Heart left ventricle (tissue), 16 donors: Measurements from ENCODE around the gene POLR3A. TPM values are rescaled to one million over a fixed set of nuclear protein-coding genes. Genes with fewer than 3 reads are reported as not detected.

Experiments
- ATAC-seq, 4 donors: fragments of 200-7000 bp; cut with Tn5 transposase; one replicate each; pipeline ENCODE4 v1.9.1; 2020 to 2022; ENCODE audit warnings: moderate library complexity in 4 of 4, mild to moderate bottlenecking in 3 of 4, moderate number of reproducible peaks in 1 of 4
- DNase-seq, 5 donors: peaks; one replicate each; pipeline ENCODE4 v3.0.0-alpha.2; 2020
- H3K27ac ChIP-seq, 12 donors: fragments of 200-600 bp; sonication (generic) in 4 of 12; one replicate each; pipeline versions ENCODE4 v1.5.0 to v1.8.0; 2016 to 2022; ENCODE audit warnings: mild to moderate bottlenecking in 2 of 12
- H3K27me3 ChIP-seq, 9 donors: fragments of 200-600 bp; sonication (generic) in 2 of 9; one replicate each; pipeline versions ENCODE4 v1.5.1 to v1.8.0; 2016 to 2022; ENCODE audit warnings: mild to moderate bottlenecking in 3 of 9
- H3K36me3 ChIP-seq, 9 donors: fragments of 200-600 bp; sonication (generic) in 2 of 9; one replicate each; pipeline versions ENCODE4 v1.5.0 to v1.8.0; 2018 to 2022; ENCODE audit warnings: mild to moderate bottlenecking in 2 of 9
- H3K4me1 ChIP-seq, 12 donors: fragments of 200-600 bp; sonication (generic) in 4 of 12; one replicate each; pipeline versions ENCODE4 v1.5.0 to v1.8.0; 2016 to 2022; ENCODE audit warnings: mild to moderate bottlenecking in 3 of 12
- H3K4me3 ChIP-seq, 12 donors: fragments of 200-600 bp; sonication (generic) in 4 of 12; one replicate each; pipeline versions ENCODE4 v1.5.0 to v1.8.0; 2017 to 2022; ENCODE audit warnings: mild to moderate bottlenecking in 9 of 12, moderate library complexity in 4 of 12
- H3K9me3 ChIP-seq, 12 donors: fragments of 200-600 bp; sonication (generic) in 4 of 12; one replicate each; pipeline versions ENCODE4 v1.5.0 to v1.8.0; 2016 to 2022; ENCODE audit warnings: mild to moderate bottlenecking in 1 of 12
- CTCF ChIP-seq, 12 donors: fragments of 200-600 bp; sonication (generic) in 4 of 12; IDR thresholded peaks; one replicate each; pipeline versions ENCODE4 v1.5.0 to v1.8.0; 2018 to 2022; ENCODE audit warnings: antibody characterized with exemption in 12 of 12, mild to moderate bottlenecking in 5 of 12
- POLR2A ChIP-seq, 2 donors: fragments of 450-650 bp; IDR thresholded peaks; one replicate each; pipeline ENCODE4 v1.6.1; 2017; ENCODE audit warnings: antibody characterized with exemption in 2 of 2, mild to moderate bottlenecking in 2 of 2, moderate library complexity in 2 of 2
- WGBS, 4 donors: extraction: QIAGEN DNeasy Blood & Tissue Kit in 2 of 4; methylation state at CpG; one replicate each; pipeline versions ENCODE4 v1.1.5 to v1.1.7; 2013 to 2018; 5-methylcytosine and 5-hydroxymethylcytosine counted together
- intact Hi-C, 10 donors: fragments of 100-400 bp; cut with DNase I; formaldehyde crosslinking; loops; one replicate each; pipeline versions ENCODE4 v1.11.1 to v1.14.2; 2022
- polyA plus RNA-seq, 2 donors: library from polyadenylated mRNA; stranded (reverse); fragments of 200-250 nt; gene quantifications; one replicate each; pipeline ENCODE4 v1.2.3, GENCODE V29; 2013
- total RNA-seq, 9 donors: library from RNA; depleted of rRNA in 2 of 9; stranded (reverse); fragments of >200 nt in 2 of 9; fragmentation: NEBNext Ultra II Directional in 3 of 9; extraction: Animal tissue kit (Norgen Biotek cat#: 25700) in 3 of 9; gene quantifications; one replicate each; pipeline versions ENCODE4 v1.1.0 to v1.2.4, GENCODE V29; 2016 to 2023
- donor health status: ischemic (EF 13 %, LVEDD 7.1; RV severe dilation, severe dysfunction).
- donor health status: healthy with polysubstance abuse.
- donor health status: DM: no; HTN: yes; CAD: no.
- donor health status: DM: no; HTN: no; CAD: no.
- donor health status: ischemic (EF 25% LVEDD 6.9; RV normal size, moderate dysfunction).
- donor health status: ischemic (EF 25% LVEDD 5.7; RV mildly dilated, moderate dysfunction).
- donor health status: healthy.
- donor health status: DM: yes; HTN: yes; CAD: no.
- donor health status: ischemic (EF 35%, LVEDD 5.7; RV mildly dilated, moderate dysfunction).
- donor health status: nonischemic (EF 11% LVEDD 7.7; RV severe dilation, severe dysfunction).
- donor health status: DM: yes; HTN: yes; CAD: no.
- donor health status: PGD.
- donor health status: ischemic (EF 29% LVEDD 5.4; RV normal size, mild dysfunction).
- donor health status: nonischemic (EF 23%, LVEDD 6.1; RV moderate dilation, normal function).

POLR3A gene
- total and polyA plus RNA-seq, 11 donors: 3.8 to 12.9 (median 8.9) TPM

- Histone ChIP-seq H3K27ac (peak overlapping the region in 9 of 12 donors; percentile 14 to 89 (median 66)), H3K4me1 (peaks cover 0 to 33% (median 23%) of the 10 kb centered on the region in 12 donors), H3K27me3 (peaks cover 0 to 23% (median 0%) of the 10 kb centered on the region in 9 donors), H3K36me3 (no peaks in the 10 kb centered on the region), H3K9me3 (peaks cover 0 to 3% (median 0%) of the 10 kb centered on the region in 12 donors), H3K4me3 (peak overlapping the region; percentile 55 to 98 (median 68))
- DNase-seq (peak; percentile 40 to 81 (median 50)), ATAC-seq (peak in 3 of 4 donors; percentile 51 to 63 (median 58))
- intact Hi-C loops: loop anchor here in 5 of 10 donors (2.0 to 10.0 kb wide), 5 partner anchors 46 to 79 kb away; no protein-coding TSS in a partner anchor
- TF ChIP-seq POLR2A (IDR thresholded peaks at IDR 0.05) (no peak), CTCF (IDR thresholded peaks at IDR 0.05) (peak in 1 of 12 donors; percentile 9)
- 1 to 2% (median 1%) methylated on average over 28 to 73 of the region's 73 CpGs for WGBS, 4 donors
Measured at GRCh38 chr10:77925795-77926565, 103.3 kb downstream of the POLR3A start.

GRCh38 chr10:77925410-77925794 is 103.9 kb downstream of the POLR3A start:
- 14 to 21% (median 18%) methylated on average over 7 of the region's 7 CpGs for WGBS, 4 donors
- TF ChIP-seq POLR2A (IDR thresholded peaks at IDR 0.05) (no peak), CTCF (IDR thresholded peaks at IDR 0.05) (no peak)
- DNase-seq (peak in 2 of 5 donors; percentile 32 to 37), ATAC-seq (peak in 2 of 4 donors; percentile 18 to 50)
- peak overlapping the region; percentile 55 to 98 (median 68) for H3K4me3 ChIP-seq
- peaks cover 0 to 35% (median 24%) of the 10 kb centered on the region in 12 donors for H3K4me1 ChIP-seq
- no peaks in the 10 kb centered on the region for H3K36me3 ChIP-seq
- intact Hi-C loops: loop anchor here in 5 of 10 donors (2.0 to 10.0 kb wide), 5 partner anchors 47 to 79 kb away; no protein-coding TSS in a partner anchor
- peaks cover 0 to 3% (median 0%) of the 10 kb centered on the region in 12 donors for H3K9me3 ChIP-seq
- peaks cover 0 to 23% (median 0%) of the 10 kb centered on the region in 9 donors for H3K27me3 ChIP-seq
- H3K27ac ChIP-seq: peak overlapping the region in 6 of 12 donors; percentile 56 to 89 (median 66)

DNA sequence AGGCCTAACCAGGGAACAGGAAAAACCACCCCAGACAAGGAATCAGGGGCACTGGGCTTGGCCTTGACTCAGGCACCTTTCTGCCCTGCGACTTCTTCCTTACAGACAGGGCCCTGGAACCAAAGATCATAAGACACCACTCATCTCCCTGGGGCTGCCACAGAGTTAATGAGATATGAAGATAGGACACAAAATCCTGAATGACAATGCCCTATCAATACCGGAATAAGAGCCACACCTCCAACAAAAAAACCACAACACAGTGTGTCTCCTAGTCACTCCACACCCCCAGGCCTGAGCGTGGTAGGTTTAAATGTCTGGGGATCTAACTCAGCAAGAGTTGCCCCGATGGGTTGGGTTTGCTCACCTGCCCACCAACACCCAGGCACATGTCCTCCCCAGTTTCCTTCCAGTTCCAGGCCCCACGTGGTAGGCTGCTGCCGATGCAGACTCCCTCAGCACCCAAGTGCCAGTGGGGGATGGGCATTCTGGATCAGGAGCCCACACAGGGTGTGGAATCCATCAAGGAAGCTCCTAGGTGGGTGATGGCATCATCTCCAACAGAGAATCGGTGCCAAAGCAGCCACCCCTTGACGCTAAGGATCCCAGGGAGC is 106.6 kb downstream of the POLR3A start:
- 79 to 90% (median 87%) methylated on average over 7 to 8 of the region's 8 CpGs for WGBS, 4 donors
- no peak overlapping the region for H3K4me3 ChIP-seq
- no peak for TF ChIP-seq CTCF (IDR thresholded peaks at IDR 0.05)
- no peak for TF ChIP-seq POLR2A (IDR thresholded peaks at IDR 0.05)
- H3K27me3 ChIP-seq: peaks cover 0 to 18% (median 0%) of the 10 kb centered on the region in 9 donors
- no peaks in the 10 kb centered on the region for H3K9me3 ChIP-seq
- peaks cover 0 to 48% (median 29%) of the 10 kb centered on the region in 12 donors for H3K4me1 ChIP-seq
- peak overlapping the region in 1 of 12 donors; percentile 7 for H3K27ac ChIP-seq
- DNase-seq (no peak), ATAC-seq (no peak)
- no peaks in the 10 kb centered on the region for H3K36me3 ChIP-seq
- intact Hi-C loops: loop anchor here in 2 of 10 donors (5.0 to 10.0 kb wide), 2 partner anchors 62 to 75 kb away; no protein-coding TSS in a partner anchor

DNA sequence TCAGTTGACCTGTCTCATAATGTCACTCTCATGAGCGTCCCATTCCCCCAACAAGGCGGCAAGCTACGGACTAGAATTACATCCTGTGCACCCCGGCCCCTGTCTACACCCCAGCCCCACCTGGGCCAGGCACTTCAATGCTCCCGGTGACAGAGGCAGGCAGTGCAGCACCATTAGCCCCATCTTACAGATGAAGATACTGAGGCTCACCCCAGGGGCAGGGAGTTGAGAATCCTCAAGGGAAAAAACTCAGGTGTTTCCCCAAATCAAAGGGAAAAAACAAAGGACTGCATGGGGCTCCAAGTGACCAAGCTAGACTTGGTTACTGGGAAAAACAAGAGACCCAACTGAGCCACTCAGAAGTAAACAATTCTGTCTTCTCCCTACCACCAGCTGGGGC is 107.3 kb downstream of the POLR3A start:
- WGBS, 4 donors: 87 to 98% (median 96%) methylated on average over 5 of the region's 5 CpGs
- Histone ChIP-seq H3K4me3 (no peak overlapping the region), H3K4me1 (peaks cover 0 to 42% (median 23%) of the 10 kb centered on the region in 12 donors), H3K36me3 (no peaks in the 10 kb centered on the region), H3K27me3 (peaks cover 0 to 12% (median 0%) of the 10 kb centered on the region in 9 donors), H3K9me3 (no peaks in the 10 kb centered on the region), H3K27ac (no peak overlapping the region)
- no peak for ATAC-seq
- intact Hi-C loops: loop anchor here in 2 of 10 donors (5.0 to 10.0 kb wide), 2 partner anchors 63 to 75 kb away; no protein-coding TSS in a partner anchor
- no peak for DNase-seq
- TF ChIP-seq CTCF (IDR thresholded peaks at IDR 0.05) (no peak), POLR2A (IDR thresholded peaks at IDR 0.05) (no peak)
